NB4 (cell line): ENCODE data around the gene KCTD17.

Experiments used
- CTCF ChIP-seq: IDR thresholded peaks from one replicate; pipeline ENCODE4 v1.5.1; 2012; ENCODE audit warnings: low read depth, low read length
- MAX ChIP-seq: IDR thresholded peaks from 2 replicates; pipeline ENCODE4 v1.6.1; 2011; ENCODE audit warnings: low read depth, low read length
- MYC ChIP-seq: IDR thresholded peaks from 2 replicates; pipeline ENCODE4 v1.6.1; 2011; ENCODE audit warnings: low read depth, low read length
- POLR2A ChIP-seq: IDR thresholded peaks from 2 replicates; pipeline ENCODE4 v1.6.1; 2011; ENCODE audit warnings: mild to moderate bottlenecking; ENCODE audit not compliant: insufficient read length; ENCODE audit errors: extremely low read depth

GRCh38 chr22:37026325-37026724 is 25.2 kb upstream of the KCTD17 start:
- no peak for TF ChIP-seq MYC
- TF ChIP-seq CTCF: no peak
- no peak for TF ChIP-seq POLR2A
- TF ChIP-seq MAX: no peak
